ENCODE data around the gene SNW1. TPM values are rescaled to one million over a fixed set of nuclear protein-coding genes. Genes with fewer than 3 reads are reported as not detected.

SNW1 gene
- total and polyA plus RNA-seq, 2 of the 13 experiments (the other 11 are each of a cell fraction or from before 2014, with no cell fraction given) = 23.2 to 65.8 TPM

- no TSS peak for BruUV-seq (replicated peaks)
- peaks cover 15% of the 10 kb centered on the region; the same call in 1 of the 2 replicates for H3K4me1 ChIP-seq (ENCODE audit: insufficient read depth, low read length)
- FAIRE-seq (no peak), ATAC-seq (no peak), DNase-seq (ENCODE audit: low spot score) (peak; percentile 27)
- 50% methylated on average over 6 of the region's 6 CpGs for WGBS (ENCODE audit: low lambda C conversion rate)
- H3K9me3 ChIP-seq (ENCODE audit: low read length) = no peaks in the 10 kb centered on the region
- in situ Hi-C loops (cut with HindIII; ENCODE audit: extremely low pct_ligation_motif_present, low pct_unique_long_range_greater_than_20kb) (no loop called here), intact Hi-C loops (cut with micrococcal nuclease; ENCODE audit: unreplicated experiment) (no loop called here)
- no peaks in the 10 kb centered on the region for H3K27me3 ChIP-seq (ENCODE audit: control insufficient read depth in 1 of 2, insufficient read depth in 2 of 2, low read length in 2 of 2)
- TF ChIP-seq CTCF (CRISPR knock-in tag; IDR thresholded peaks at IDR 0.05) (peak; percentile 51), STAG1 (CRISPR knock-in tag; IDR thresholded peaks at IDR 0.05) (peak; percentile 20; the same call in 1 of the 2 replicates), ZNF24 (IDR thresholded peaks at IDR 0.05) (peak; percentile 57; the same call in 1 of the 2 replicates), CREM (IDR thresholded peaks at IDR 0.05) (no peak), CREM (CRISPR knock-in tag; IDR thresholded peaks at IDR 0.05) (no peak)
- H3K79me2 ChIP-seq (ENCODE audit: insufficient read depth, low read length) = no peaks in the 10 kb centered on the region
- no peak overlapping the region for H3K4me3 ChIP-seq (replicated peaks in 1 of 3; ENCODE audit: insufficient read depth in 1 of 3, low read depth in 2 of 3, low read length in 3 of 3)
- H3K9ac ChIP-seq (ENCODE audit: insufficient read depth, low read depth, low read length) = no peak overlapping the region
- H3K27ac ChIP-seq (ENCODE audit: extremely low read length, insufficient read depth, low read length) = no peak overlapping the region
- ChIA-PET POLR2A (no interaction called here), CTCF (ENCODE audit: low intra/inter-chr PET ratio, low total read pairs) (no interaction called here)
- H4K20me1 ChIP-seq (ENCODE audit: insufficient read depth, low read length) = no peaks in the 10 kb centered on the region
- no peak overlapping the region for H3K4me2 ChIP-seq (ENCODE audit: low read depth, low read length)
- H2AFZ ChIP-seq (ENCODE audit: low read length) = no peak overlapping the region
- no peaks in the 10 kb centered on the region for H3K36me3 ChIP-seq (replicated peaks in 1 of 2; ENCODE audit: control insufficient read depth in 1 of 2, insufficient read depth in 2 of 2, low read length in 2 of 2)
These were observed 43.6 kb upstream of the SNW1 start for GRCh38 chr14:77804592-77804991.

- TF ChIP-seq ZNF264 (CRISPR knock-in tag; IDR thresholded peaks at IDR 0.05) (0 out of 2 replicates have a peak, but pooled peaks have one; percentile 3), ZKSCAN1 (IDR thresholded peaks at IDR 0.05; ENCODE audit: low read length) (peak; percentile 46; the same call in 1 of the 2 replicates), TOE1 (CRISPR knock-in tag; IDR thresholded peaks at IDR 0.05) (no peak)
- Histone ChIP-seq H3K4me2 (ENCODE audit: low read depth, low read length) (peak overlapping the region; percentile 98), H3K79me2 (ENCODE audit: insufficient read depth, low read length) (no peaks in the 10 kb centered on the region), H3K27me3 (ENCODE audit: control insufficient read depth in 1 of 2, insufficient read depth in 2 of 2, low read length in 2 of 2) (no peaks in the 10 kb centered on the region), H3K9me3 (ENCODE audit: low read length) (no peaks in the 10 kb centered on the region), H2AFZ (ENCODE audit: low read length) (no peak overlapping the region), H3K4me3 (replicated peaks in 1 of 3; ENCODE audit: insufficient read depth in 1 of 3, low read depth in 2 of 3, low read length in 3 of 3) (peak overlapping the region; percentile 69 to 94 (median 84)), H3K4me1 (ENCODE audit: insufficient read depth, low read length) (peaks cover 40% of the 10 kb centered on the region), H3K27ac (ENCODE audit: extremely low read length, insufficient read depth, low read length) (peak overlapping the region; percentile 83), H3K9ac (ENCODE audit: insufficient read depth, low read depth, low read length) (peak overlapping the region; percentile 85), H3K36me3 (replicated peaks in 1 of 2; ENCODE audit: control insufficient read depth in 1 of 2, insufficient read depth in 2 of 2, low read length in 2 of 2) (no peaks in the 10 kb centered on the region), H4K20me1 (ENCODE audit: insufficient read depth, low read length) (no peaks in the 10 kb centered on the region)
- in situ Hi-C loops (cut with HindIII; ENCODE audit: extremely low pct_ligation_motif_present, low pct_unique_long_range_greater_than_20kb) = no loop called here
- no TSS peak for BruUV-seq (replicated peaks)
- intact Hi-C loops (cut with micrococcal nuclease; ENCODE audit: unreplicated experiment) = loop anchor here (1.0 kb wide), 1 partner anchor 40 kb away; the partner anchor contains the start of gene SNW1
- DNase-seq (ENCODE audit: low spot score) (no peak), ATAC-seq (no peak), FAIRE-seq (no peak)
- CTCF ChIA-PET (ENCODE audit: low intra/inter-chr PET ratio, low total read pairs) = no interaction called here
- POLR2A ChIA-PET = interaction anchor here (1.5 to 2.0 kb wide), 2 partner anchors 10 to 39 kb away, joined by 7 read pairs; partner anchors contain the start of gene SNW1
- WGBS (ENCODE audit: low lambda C conversion rate) = 68% methylated on average over 1 of the region's 1 CpG
These were observed 39.9 kb upstream of the SNW1 start for GRCh38 chr14:77800814-77801213.
